Endodermal cell (in vitro differentiated cells): ENCODE results near the gene PSMD10. TPM values are rescaled to one million over a fixed set of nuclear protein-coding genes. Genes with fewer than 3 reads are reported as not detected.

Experiments
- DNase-seq: peaks from one replicate; pipeline ENCODE4 v3.0.0-alpha.2; 2017
- H3K27ac ChIP-seq: 2 replicates; pipeline ENCODE4 v1.5.1; 2013; ENCODE audit warnings: mild to moderate bottlenecking, low read depth, low read length, moderate library complexity
- H3K27me3 ChIP-seq: 2 replicates; pipeline ENCODE4 v1.6.1; 2013; ENCODE audit warnings: mild to moderate bottlenecking, low read length, moderate library complexity; ENCODE audit not compliant: insufficient read depth, control insufficient read depth, poor library complexity, severe bottlenecking
- H3K36me3 ChIP-seq: 2 replicates; pipeline ENCODE4 v1.7.0; 2013; ENCODE audit warnings: mild to moderate bottlenecking, low read length, moderate library complexity; ENCODE audit not compliant: control insufficient read depth, insufficient read depth
- H3K4me1 ChIP-seq: one replicate; pipeline ENCODE4 v1.7.0; 2013; ENCODE audit warnings: low read length; ENCODE audit not compliant: control insufficient read depth, insufficient read depth
- H3K4me3 ChIP-seq: 2 replicates; pipeline ENCODE4 v1.5.1; 2013; ENCODE audit warnings: mild to moderate bottlenecking, low read length, moderate library complexity
- H3K9ac ChIP-seq: 2 replicates; pipeline ENCODE4 v1.6.1; 2013; ENCODE audit warnings: mild to moderate bottlenecking, low read length, moderate library complexity; ENCODE audit not compliant: poor library complexity, severe bottlenecking; ENCODE audit errors: extremely low read depth
- H3K9me3 ChIP-seq: 2 replicates; pipeline ENCODE4 v1.6.1; 2013; ENCODE audit warnings: mild to moderate bottlenecking, low read length, moderate library complexity; ENCODE audit not compliant: control insufficient read depth
- H3K27ac Mint-ChIP-seq: 2 replicates; pipeline ENCODE4 v1.8.0; 2020; ENCODE audit warnings: mixed read lengths
- H3K27me3 Mint-ChIP-seq: 2 replicates; pipeline ENCODE4 v1.8.0; 2021; ENCODE audit warnings: mild to moderate bottlenecking, mixed read lengths; ENCODE audit not compliant: insufficient read depth
- H3K36me3 Mint-ChIP-seq: 2 replicates; pipeline ENCODE4 v1.8.0; 2020; ENCODE audit warnings: low read depth, mixed read lengths
- H3K4me1 Mint-ChIP-seq: 2 replicates; pipeline ENCODE4 v1.8.0; 2020; ENCODE audit warnings: mixed read lengths
- H3K4me3 Mint-ChIP-seq: 2 replicates; pipeline ENCODE4 v1.8.0; 2020; ENCODE audit warnings: mild to moderate bottlenecking, moderate library complexity, mixed read lengths
- H3K9me3 Mint-ChIP-seq: 2 replicates; pipeline ENCODE4 v1.8.0; 2020; ENCODE audit warnings: mild to moderate bottlenecking, mixed read lengths
- CTCF ChIP-seq: fragments of 200-600 bp; sonication (generic); conservative IDR thresholded peaks from 2 replicates; pipeline ENCODE4 v1.5.0; 2021; ENCODE audit warnings: antibody characterized with exemption, mild to moderate bottlenecking
- WGBS, 2 experiments: methylation state at CpG; one replicate each; pipeline versions ENCODE4 v1.1.5 to v1.1.7; 2013; ENCODE audit warnings: missing lambda C conversion rate in 2 of 2, mixed read lengths in 1 of 2; ENCODE audit not compliant: insufficient coverage in 1 of 2, insufficient read length in 1 of 2; 5-methylcytosine and 5-hydroxymethylcytosine counted together
- total RNA-seq, 2 donors: library from RNA; stranded (reverse); fragmentation: NEBNext Ultra II Directional in 1 of 2; extraction: Animal tissue kit (Norgen Biotek cat#: 25700) in 1 of 2; gene quantifications; 2 replicates in 1 of 2; 3 replicates in 1 of 2; pipeline ENCODE4 v1.2.1, GENCODE V29; 2021

Gene PSMD10
- total RNA-seq, 2 donors from 2014 or later: 48.7 to 74.5 TPM

- Histone ChIP-seq H3K9me3 (no peaks in the 10 kb centered on the region), H3K9ac (no peak overlapping the region), H3K4me3 (no peak overlapping the region), H3K27ac (no peak overlapping the region), H3K4me1 (no peaks in the 10 kb centered on the region), H3K36me3 (no peaks in the 10 kb centered on the region), H3K27me3 (no peaks in the 10 kb centered on the region)
- TF ChIP-seq CTCF: no peak
- no peak for DNase-seq
- Mint-ChIP-seq H3K9me3 (no peaks in the 10 kb centered on the region), H3K36me3 (no peaks in the 10 kb centered on the region), H3K27me3 (no peaks in the 10 kb centered on the region), H3K27ac (no peak overlapping the region), H3K4me1 (peaks cover 5% of the 10 kb centered on the region), H3K4me3 (no peak overlapping the region)
- WGBS, 2 experiments: 76 to 86% methylated on average over 1 to 3 of the region's 3 CpGs
These were observed 29.9 kb upstream of the PSMD10 start for GRCh38 chrX:108121291-108121690.

- no peak overlapping the region for H3K9ac ChIP-seq
- H3K27me3 ChIP-seq: no peaks in the 10 kb centered on the region
- H3K4me3 ChIP-seq: no peak overlapping the region
- no peaks in the 10 kb centered on the region for H3K36me3 Mint-ChIP-seq
- no peak overlapping the region for H3K4me3 Mint-ChIP-seq
- H3K4me1 ChIP-seq: no peaks in the 10 kb centered on the region
- TF ChIP-seq CTCF: no peak
- no peaks in the 10 kb centered on the region for H3K9me3 ChIP-seq
- H3K27me3 Mint-ChIP-seq: no peaks in the 10 kb centered on the region
- 88% methylated on average over 2 of the region's 3 CpGs; no CpG with 5 or more reads in 1 of the 2 experiments for WGBS, 2 experiments
- DNase-seq: no peak
- no peaks in the 10 kb centered on the region for H3K9me3 Mint-ChIP-seq
- no peaks in the 10 kb centered on the region for H3K4me1 Mint-ChIP-seq
- no peak overlapping the region for H3K27ac Mint-ChIP-seq
- H3K27ac ChIP-seq: no peak overlapping the region
- H3K36me3 ChIP-seq: no peaks in the 10 kb centered on the region
These were observed 26.6 kb upstream of the PSMD10 start for GRCh38 chrX:108117988-108118387.

- Histone ChIP-seq H3K27me3 (no peaks in the 10 kb centered on the region), H3K9ac (no peak overlapping the region), H3K9me3 (no peaks in the 10 kb centered on the region), H3K36me3 (no peaks in the 10 kb centered on the region), H3K4me3 (no peak overlapping the region), H3K27ac (no peak overlapping the region), H3K4me1 (no peaks in the 10 kb centered on the region)
- H3K36me3 Mint-ChIP-seq: no peaks in the 10 kb centered on the region
- H3K27ac Mint-ChIP-seq: no peak overlapping the region
- no peak overlapping the region for H3K4me3 Mint-ChIP-seq
- no peaks in the 10 kb centered on the region for H3K4me1 Mint-ChIP-seq
- no peaks in the 10 kb centered on the region for H3K9me3 Mint-ChIP-seq
- DNase-seq: no peak
- no peak for TF ChIP-seq CTCF
- H3K27me3 Mint-ChIP-seq: no peaks in the 10 kb centered on the region
These were observed 23.2 kb upstream of the PSMD10 start for GRCh38 chrX:108114541-108114940.
